Liver (tissue), 9 donors: ENCODE results near the gene HFM1. TPM values are rescaled to one million over a fixed set of nuclear protein-coding genes. Genes with fewer than 3 reads are reported as not detected.

Source experiments
- DNase-seq: peaks from one replicate; pipeline ENCODE4 v3.0.0-alpha.2; 2017; ENCODE audit warnings: low spot score
- H3K27ac ChIP-seq, 2 donors: one replicate each; pipeline ENCODE4 v1.7.0; 2013; ENCODE audit warnings: inconsistent platforms in 2 of 2, low read length in 2 of 2, control low read depth in 1 of 2, low read depth in 1 of 2, mild to moderate bottlenecking in 1 of 2
- H3K27me3 ChIP-seq, 4 donors: one replicate each; pipeline versions ENCODE4 v1.6.1 to v1.7.0; 2013; ENCODE audit warnings: low read length in 3 of 4, inconsistent platforms in 1 of 4, mild to moderate bottlenecking in 1 of 4, moderate library complexity in 1 of 4; ENCODE audit not compliant: control insufficient read depth in 4 of 4, insufficient read depth in 4 of 4
- H3K36me3 ChIP-seq, 4 donors: one replicate each; pipeline versions ENCODE4 v1.6.1 to v1.7.0; 2013; ENCODE audit warnings: low read length in 3 of 4, mild to moderate bottlenecking in 3 of 4, low read depth in 1 of 4, moderate library complexity in 1 of 4; ENCODE audit not compliant: control insufficient read depth in 4 of 4, insufficient read depth in 3 of 4
- H3K4me1 ChIP-seq, 4 donors: one replicate each; pipeline versions ENCODE4 v1.6.1 to v1.7.0; 2013; ENCODE audit warnings: low read length in 3 of 4, mild to moderate bottlenecking in 3 of 4, moderate library complexity in 1 of 4; ENCODE audit not compliant: control insufficient read depth in 4 of 4, insufficient read depth in 4 of 4
- H3K4me3 ChIP-seq, 3 donors: one replicate each; pipeline versions ENCODE4 v1.6.1 to v1.7.0; 2013; ENCODE audit warnings: low read length in 3 of 3, control low read depth in 1 of 3, low read depth in 1 of 3, mild to moderate bottlenecking in 1 of 3
- H3K9ac ChIP-seq, 2 donors: one replicate each; pipeline ENCODE4 v1.7.0; 2013; ENCODE audit warnings: low read length in 2 of 2, mild to moderate bottlenecking in 2 of 2, moderate library complexity in 2 of 2, control low read depth in 1 of 2, low read depth in 1 of 2
- H3K9me3 ChIP-seq, 4 donors: one replicate each; pipeline versions ENCODE4 v1.6.1 to v1.7.0; 2013; ENCODE audit warnings: low read length in 3 of 4; ENCODE audit not compliant: control insufficient read depth in 4 of 4
- EGR1 ChIP-seq, 2 donors: IDR thresholded peaks; 2 replicates each; pipeline ENCODE4 v1.6.1; 2016 to 2018; ENCODE audit warnings: antibody characterized with exemption in 2 of 2, low read depth in 2 of 2
- FOXA1 ChIP-seq: IDR thresholded peaks from 2 replicates; pipeline ENCODE4 v1.6.1; 2016; ENCODE audit warnings: antibody characterized with exemption
- FOXA2 ChIP-seq: IDR thresholded peaks from 2 replicates; pipeline ENCODE4 v1.6.1; 2016; ENCODE audit warnings: antibody characterized with exemption
- GABPA ChIP-seq, 2 donors: IDR thresholded peaks in 1 of 2; conservative IDR thresholded peaks in 1 of 2; 2 replicates each; pipeline ENCODE4 v1.6.1; 2016; ENCODE audit warnings: antibody characterized with exemption in 2 of 2, mild to moderate bottlenecking in 1 of 2, moderate library complexity in 1 of 2
- HNF4A ChIP-seq, 2 donors: conservative IDR thresholded peaks; 2 replicates each; pipeline ENCODE4 v1.6.1; 2016; ENCODE audit warnings: antibody characterized with exemption in 2 of 2, mild to moderate bottlenecking in 2 of 2
- HNF4G ChIP-seq: IDR thresholded peaks from 2 replicates; pipeline ENCODE4 v1.6.1; 2016; ENCODE audit warnings: antibody characterized with exemption
- NR2F2 ChIP-seq: IDR thresholded peaks from 2 replicates; pipeline ENCODE4 v1.6.1; 2016; ENCODE audit warnings: antibody characterized with exemption
- RAD21 ChIP-seq, 2 donors: IDR thresholded peaks; 2 replicates each; pipeline ENCODE4 v1.6.1; 2016; ENCODE audit warnings: antibody characterized with exemption in 2 of 2, mild to moderate bottlenecking in 2 of 2
- RXRA ChIP-seq, 2 donors: IDR thresholded peaks; 2 replicates each; pipeline ENCODE4 v1.6.1; 2017 to 2018; ENCODE audit warnings: antibody characterized with exemption in 2 of 2, mild to moderate bottlenecking in 1 of 2
- SP1 ChIP-seq: IDR thresholded peaks from 2 replicates; pipeline ENCODE4 v1.6.1; 2018; ENCODE audit warnings: antibody characterized with exemption, mild to moderate bottlenecking
- TAF1 ChIP-seq: conservative IDR thresholded peaks from 2 replicates; pipeline ENCODE4 v1.6.1; 2016; ENCODE audit warnings: antibody characterized with exemption, mild to moderate bottlenecking
- YY1 ChIP-seq: IDR thresholded peaks from 2 replicates; pipeline ENCODE4 v1.6.1; 2016; ENCODE audit warnings: antibody characterized with exemption, mild to moderate bottlenecking
- WGBS: extraction: QIAGEN DNeasy Blood & Tissue Kit; methylation state at CpG from one replicate; pipeline ENCODE4 v1.1.7; 2013; 5-methylcytosine and 5-hydroxymethylcytosine counted together
- polyA plus RNA-seq, 2 donors: library from polyadenylated mRNA; stranded (reverse) in 1 of 2; unstranded in 1 of 2; fragments of 200-250 nt in 1 of 2; fragments of >200 nt in 1 of 2; fragmentation: Nextera tagmentation in 1 of 2; extraction: Ambion mirVana in 1 of 2; gene quantifications; one replicate each; pipeline versions ENCODE4 v1.2.1 to v1.2.3, GENCODE V29; 2013 to 2015
- total RNA-seq, 2 donors: library from RNA; depleted of rRNA; stranded (reverse); fragments of >200 nt; gene quantifications; one replicate each; pipeline ENCODE4 v1.2.3, GENCODE V29; 2014
- TF ChIP-seq, protein P1 (sequence below): fragments of 150-350 bp; IDR thresholded peaks from 2 replicates; pipeline ENCODE4 v1.5.1; 2017; ENCODE audit warnings: improper control_type of control experiment, low read depth, low read length; ENCODE audit not compliant: missing input control
- TF ChIP-seq, protein P2 (sequence below): IDR thresholded peaks from 2 replicates; pipeline ENCODE4 v1.6.1; 2016; ENCODE audit warnings: antibody characterized with exemption, mild to moderate bottlenecking
- TF ChIP-seq, protein P3 (sequence below): IDR thresholded peaks from 2 replicates; pipeline ENCODE4 v1.6.1; 2016; ENCODE audit warnings: antibody characterized with exemption
- TF ChIP-seq, protein P4 (sequence below): IDR thresholded peaks from 2 replicates; pipeline ENCODE4 v1.6.1; 2016; ENCODE audit warnings: antibody characterized with exemption
- donor health status: healthy.
- donor health status: healthy.
- donor health status: healthy.
- donor health status: healthy.
- donor health status: healthy.

HFM1 gene
- total and polyA plus RNA-seq, 4 donors = 0.01 to 2.8 (median 0.29) TPM

DNA sequence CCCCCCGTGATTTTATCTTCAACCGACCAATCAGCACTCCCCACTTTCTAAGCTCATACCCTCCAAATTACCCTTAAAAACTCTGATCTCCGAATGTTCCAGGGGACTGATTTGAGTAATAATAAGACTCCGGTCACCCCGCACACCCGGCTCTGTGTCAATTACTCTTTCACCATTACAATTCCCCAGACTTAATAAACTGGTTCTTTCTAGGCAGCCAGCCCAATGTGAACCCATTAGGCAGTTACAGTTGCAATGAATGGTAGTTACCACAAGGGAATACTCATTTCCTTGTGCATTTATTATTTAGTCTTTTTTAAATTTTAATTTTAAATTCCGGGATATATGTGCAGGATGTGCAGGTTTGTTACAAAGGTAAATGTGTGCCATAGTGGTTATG is 177.9 kb downstream of the HFM1 start (continued):
- TF ChIP-seq HNF4G (no peak), FOXA1 (no peak)
- TF ChIP-seq, protein P1, sequence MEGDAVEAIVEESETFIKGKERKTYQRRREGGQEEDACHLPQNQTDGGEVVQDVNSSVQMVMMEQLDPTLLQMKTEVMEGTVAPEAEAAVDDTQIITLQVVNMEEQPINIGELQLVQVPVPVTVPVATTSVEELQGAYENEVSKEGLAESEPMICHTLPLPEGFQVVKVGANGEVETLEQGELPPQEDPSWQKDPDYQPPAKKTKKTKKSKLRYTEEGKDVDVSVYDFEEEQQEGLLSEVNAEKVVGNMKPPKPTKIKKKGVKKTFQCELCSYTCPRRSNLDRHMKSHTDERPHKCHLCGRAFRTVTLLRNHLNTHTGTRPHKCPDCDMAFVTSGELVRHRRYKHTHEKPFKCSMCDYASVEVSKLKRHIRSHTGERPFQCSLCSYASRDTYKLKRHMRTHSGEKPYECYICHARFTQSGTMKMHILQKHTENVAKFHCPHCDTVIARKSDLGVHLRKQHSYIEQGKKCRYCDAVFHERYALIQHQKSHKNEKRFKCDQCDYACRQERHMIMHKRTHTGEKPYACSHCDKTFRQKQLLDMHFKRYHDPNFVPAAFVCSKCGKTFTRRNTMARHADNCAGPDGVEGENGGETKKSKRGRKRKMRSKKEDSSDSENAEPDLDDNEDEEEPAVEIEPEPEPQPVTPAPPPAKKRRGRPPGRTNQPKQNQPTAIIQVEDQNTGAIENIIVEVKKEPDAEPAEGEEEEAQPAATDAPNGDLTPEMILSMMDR = no peak

DNA sequence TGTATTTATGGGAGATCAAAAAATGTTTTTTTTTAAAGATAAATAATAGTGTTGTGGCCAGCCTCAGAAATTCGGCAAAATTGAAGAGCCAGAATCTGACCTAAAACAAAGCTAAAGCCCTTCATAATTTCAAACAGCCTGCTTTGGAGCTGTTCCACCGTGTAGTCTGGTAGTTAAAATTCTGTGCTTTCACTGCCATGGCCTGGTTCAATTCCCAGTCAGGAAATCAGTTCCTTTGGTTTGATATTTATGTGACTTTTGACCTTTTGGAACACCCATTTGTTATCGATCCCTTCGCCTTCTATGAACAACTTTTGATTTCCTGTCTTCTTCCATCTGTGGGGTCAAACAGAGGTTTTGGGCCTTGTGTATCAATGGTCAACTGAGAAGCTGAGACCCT is 179.8 kb downstream of the HFM1 start:
- no peak overlapping the region for H3K4me3 ChIP-seq
- H3K4me1 ChIP-seq = no peaks in the 10 kb centered on the region
- H3K27ac ChIP-seq = no peak overlapping the region
- H3K9ac ChIP-seq = no peak overlapping the region
- no peaks in the 10 kb centered on the region for H3K36me3 ChIP-seq
- no peak for DNase-seq
- H3K27me3 ChIP-seq = no peaks in the 10 kb centered on the region
- TF ChIP-seq RXRA (IDR thresholded peaks at IDR 0.05) (no peak), HNF4G (no peak), FOXA2 (no peak), HNF4A (conservative IDR thresholded peaks at IDR 0.05) (no peak), YY1 (no peak), GABPA (IDR thresholded peaks at IDR 0.05 in 1 of 2, conservative IDR thresholded peaks at IDR 0.05 in 1 of 2) (no peak), RAD21 (IDR thresholded peaks at IDR 0.05) (no peak), EGR1 (IDR thresholded peaks at IDR 0.05; ENCODE audit: low read depth in 2 of 2) (no peak), TAF1 (no peak), NR2F2 (no peak)
- TF ChIP-seq, protein P2, sequence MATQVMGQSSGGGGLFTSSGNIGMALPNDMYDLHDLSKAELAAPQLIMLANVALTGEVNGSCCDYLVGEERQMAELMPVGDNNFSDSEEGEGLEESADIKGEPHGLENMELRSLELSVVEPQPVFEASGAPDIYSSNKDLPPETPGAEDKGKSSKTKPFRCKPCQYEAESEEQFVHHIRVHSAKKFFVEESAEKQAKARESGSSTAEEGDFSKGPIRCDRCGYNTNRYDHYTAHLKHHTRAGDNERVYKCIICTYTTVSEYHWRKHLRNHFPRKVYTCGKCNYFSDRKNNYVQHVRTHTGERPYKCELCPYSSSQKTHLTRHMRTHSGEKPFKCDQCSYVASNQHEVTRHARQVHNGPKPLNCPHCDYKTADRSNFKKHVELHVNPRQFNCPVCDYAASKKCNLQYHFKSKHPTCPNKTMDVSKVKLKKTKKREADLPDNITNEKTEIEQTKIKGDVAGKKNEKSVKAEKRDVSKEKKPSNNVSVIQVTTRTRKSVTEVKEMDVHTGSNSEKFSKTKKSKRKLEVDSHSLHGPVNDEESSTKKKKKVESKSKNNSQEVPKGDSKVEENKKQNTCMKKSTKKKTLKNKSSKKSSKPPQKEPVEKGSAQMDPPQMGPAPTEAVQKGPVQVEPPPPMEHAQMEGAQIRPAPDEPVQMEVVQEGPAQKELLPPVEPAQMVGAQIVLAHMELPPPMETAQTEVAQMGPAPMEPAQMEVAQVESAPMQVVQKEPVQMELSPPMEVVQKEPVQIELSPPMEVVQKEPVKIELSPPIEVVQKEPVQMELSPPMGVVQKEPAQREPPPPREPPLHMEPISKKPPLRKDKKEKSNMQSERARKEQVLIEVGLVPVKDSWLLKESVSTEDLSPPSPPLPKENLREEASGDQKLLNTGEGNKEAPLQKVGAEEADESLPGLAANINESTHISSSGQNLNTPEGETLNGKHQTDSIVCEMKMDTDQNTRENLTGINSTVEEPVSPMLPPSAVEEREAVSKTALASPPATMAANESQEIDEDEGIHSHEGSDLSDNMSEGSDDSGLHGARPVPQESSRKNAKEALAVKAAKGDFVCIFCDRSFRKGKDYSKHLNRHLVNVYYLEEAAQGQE = no peak
- TF ChIP-seq, protein P3, sequence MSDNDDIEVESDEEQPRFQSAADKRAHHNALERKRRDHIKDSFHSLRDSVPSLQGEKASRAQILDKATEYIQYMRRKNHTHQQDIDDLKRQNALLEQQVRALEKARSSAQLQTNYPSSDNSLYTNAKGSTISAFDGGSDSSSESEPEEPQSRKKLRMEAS = no peak
- 60% methylated on average over 4 of the region's 4 CpGs for WGBS
- H3K9me3 ChIP-seq = no peaks in the 10 kb centered on the region

DNA sequence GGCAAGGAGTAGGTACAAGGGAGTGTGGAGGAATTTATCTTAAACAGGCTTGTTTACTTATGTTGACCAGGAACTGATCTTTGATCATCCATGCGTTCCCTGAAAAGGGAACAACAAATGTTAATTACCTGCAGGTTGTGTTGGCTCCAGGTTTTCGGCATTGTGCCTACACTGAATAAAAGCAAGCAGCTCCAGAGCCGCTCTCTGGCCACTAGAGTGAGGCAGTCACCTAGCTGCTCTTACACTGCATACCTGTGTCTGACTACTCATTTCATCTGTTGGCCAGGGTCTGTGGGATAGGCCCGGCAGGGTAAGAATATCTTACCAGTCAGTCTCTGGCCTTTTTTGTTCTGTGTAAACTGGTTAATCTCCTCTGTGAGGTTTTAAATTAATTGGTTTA is 183.6 kb downstream of the HFM1 start:
- TF ChIP-seq, protein P3 = no peak
- no peak for TF ChIP-seq NR2F2
- TF ChIP-seq, protein P2 = no peak
- TF ChIP-seq RXRA (IDR thresholded peaks at IDR 0.05) = no peak
- TF ChIP-seq, protein P4, sequence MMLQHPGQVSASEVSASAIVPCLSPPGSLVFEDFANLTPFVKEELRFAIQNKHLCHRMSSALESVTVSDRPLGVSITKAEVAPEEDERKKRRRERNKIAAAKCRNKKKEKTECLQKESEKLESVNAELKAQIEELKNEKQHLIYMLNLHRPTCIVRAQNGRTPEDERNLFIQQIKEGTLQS = no peak
- no peak for TF ChIP-seq SP1
- no peak overlapping the region for H3K27ac ChIP-seq
- no peaks in the 10 kb centered on the region for H3K4me1 ChIP-seq
- H3K27me3 ChIP-seq = no peaks in the 10 kb centered on the region
- WGBS = 92% methylated on average over 4 of the region's 4 CpGs
- H3K9ac ChIP-seq = no peak overlapping the region
- H3K4me3 ChIP-seq = no peak overlapping the region
- no peaks in the 10 kb centered on the region for H3K36me3 ChIP-seq
- no peak for DNase-seq
- H3K9me3 ChIP-seq = no peaks in the 10 kb centered on the region
